ENCODE results near the gene HMCN1.

GRCh38 chr1:186073697-186074096 lies 339.5 kb downstream of the HMCN1 start:
- TF ChIP-seq CTCF (conservative IDR thresholded peaks at IDR 0.05 in 1 of 2, IDR thresholded peaks at IDR 0.05 in 1 of 2; ENCODE audit: extremely low read depth in 1 of 2, insufficient read depth in 1 of 2, low read depth in 1 of 2, low read length in 2 of 2) (no peak), EZH2 (IDR thresholded peaks at IDR 0.05; ENCODE audit: borderline replicate concordance, low read length) (no peak)

Data from mammary epithelial cell (primary cell).